Transverse colon (tissue), 4 donors: ENCODE data around the gene ASCL5. TPM values are rescaled to one million over a fixed set of nuclear protein-coding genes. Genes with fewer than 3 reads are reported as not detected.

Experiments used
- DNase-seq: peaks from one replicate; pipeline ENCODE4 v3.0.0-alpha.2; 2019
- H3K27ac ChIP-seq, 4 donors: fragments of 200-600 bp; sonication (generic); 2 replicates each; pipeline ENCODE4 v1.5.1; 2016 to 2018; ENCODE audit warnings: inconsistent platforms in 4 of 4
- H3K27me3 ChIP-seq: fragments of 200-600 bp; sonication (generic); 2 replicates; pipeline ENCODE4 v1.5.1; 2017; ENCODE audit warnings: inconsistent platforms
- H3K36me3 ChIP-seq, 4 donors: fragments of 200-600 bp; sonication (generic); 2 replicates each; pipeline ENCODE4 v1.5.1; 2017 to 2019; ENCODE audit warnings: inconsistent platforms in 4 of 4
- H3K4me1 ChIP-seq, 4 donors: fragments of 200-600 bp; sonication (generic); 2 replicates each; pipeline ENCODE4 v1.5.1; 2017 to 2020; ENCODE audit warnings: inconsistent platforms in 4 of 4
- H3K4me3 ChIP-seq, 4 donors: fragments of 200-600 bp; sonication (generic); 1 replicate in 1 of 4; 2 replicates in 3 of 4; pipeline versions ENCODE4 v1.5.1 to v1.6.1; 2017 to 2019; ENCODE audit warnings: inconsistent platforms in 4 of 4
- H3K9me3 ChIP-seq, 2 donors: fragments of 200-600 bp; sonication (generic); 2 replicates each; pipeline ENCODE4 v1.5.1; 2017 to 2019; ENCODE audit warnings: inconsistent platforms in 2 of 2
- CTCF ChIP-seq, 5 experiments: fragments of 200-600 bp in 3 of 5; fragments of 450-650 bp in 2 of 5; sonication (generic) in 3 of 5; IDR thresholded peaks; 1 replicate in 2 of 5; 2 replicates in 3 of 5; pipeline ENCODE4 v1.5.1; 2016 to 2017; ENCODE audit warnings: antibody characterized with exemption in 5 of 5, inconsistent platforms in 3 of 5, mild to moderate bottlenecking in 2 of 5, moderate library complexity in 1 of 5
- EP300 ChIP-seq: sonication (generic); formaldehyde crosslinking; IDR thresholded peaks from one replicate; pipeline ENCODE4 v1.6.1; 2017; ENCODE audit warnings: antibody characterized with exemption, low read depth
- POLR2A ChIP-seq: fragments of 450-650 bp; IDR thresholded peaks from one replicate; pipeline ENCODE4 v1.6.1; 2016; ENCODE audit warnings: antibody characterized with exemption, mild to moderate bottlenecking, moderate library complexity
- POLR2AphosphoS5 ChIP-seq, 3 donors: sonication (generic); formaldehyde crosslinking; IDR thresholded peaks; one replicate each; pipeline ENCODE4 v1.6.1; 2016; ENCODE audit warnings: antibody characterized with exemption in 3 of 3
- WGBS, 2 donors: methylation state at CpG; one replicate each; pipeline ENCODE4 v1.1.5; 2018; ENCODE audit warnings: low coverage in 1 of 2; 5-methylcytosine and 5-hydroxymethylcytosine counted together
- in situ Hi-C, 4 donors: fragments of 200-750 bp; cut with MboI; loops; one replicate each; pipeline versions ENCODE4 v1.15.0 to v1.15.1; 2017; ENCODE audit warnings: low sequenced_read_pairs in 3 of 4, low pct_ligation_motif_present in 1 of 4, low pct_unique_long_range_greater_than_20kb in 1 of 4
- intact Hi-C: fragments of 100-400 bp; cut with DNase I; formaldehyde crosslinking; loops from one replicate; pipeline ENCODE4 v1.15.1; 2023; ENCODE audit warnings: low total_unique reads
- total RNA-seq, 4 donors: library from RNA; depleted of rRNA; stranded (reverse); fragments of >200 nt; gene quantifications; one replicate each; pipeline ENCODE4 v1.1.0, GENCODE V29; 2016

The ASCL5 gene
- total RNA-seq, 4 donors from 2014 or later: not detected

GRCh38 chr1:201119206-201120197, 7.5 kb downstream of the ASCL5 start:
- Histone ChIP-seq H3K36me3 (no peaks in the 10 kb centered on the region), H3K9me3 (no peaks in the 10 kb centered on the region), H3K27me3 (peaks cover 25% of the 10 kb centered on the region), H3K4me1 (peaks cover 0 to 6% (median 3%) of the 10 kb centered on the region in 4 donors), H3K27ac (no peak overlapping the region), H3K4me3 (no peak overlapping the region)
- intact Hi-C loops: no loop called here
- 24 to 40% methylated on average over 5 to 14 of the region's 14 CpGs for WGBS, 2 donors
- TF ChIP-seq EP300 (no peak), POLR2A (no peak), POLR2AphosphoS5 (IDR thresholded peaks at IDR 0.05) (no peak), CTCF (IDR thresholded peaks at IDR 0.05) (peak; percentile 43 to 61 (median 53))
- peak; percentile 31 for DNase-seq
- in situ Hi-C loops: loop anchor here in 2 of 4 donors (10.0 to 25.0 kb wide), 2 partner anchors 132 to 145 kb away; no protein-coding TSS in a partner anchor

GRCh38 chr1:201116091-201116490, 10.9 kb downstream of the ASCL5 start:
- TF ChIP-seq CTCF (IDR thresholded peaks at IDR 0.05): no peak
- TF ChIP-seq POLR2AphosphoS5 (IDR thresholded peaks at IDR 0.05): no peak
- no peak for TF ChIP-seq EP300
- TF ChIP-seq POLR2A: no peak
- H3K27me3 ChIP-seq: peaks cover 7% of the 10 kb centered on the region
- intact Hi-C loops (no loop called here), in situ Hi-C loops (loop anchor here in 2 of 4 donors (10.0 to 25.0 kb wide), 2 partner anchors 129 to 141 kb away; no protein-coding TSS in a partner anchor)
- H3K4me3 ChIP-seq: no peak overlapping the region
- H3K9me3 ChIP-seq: no peaks in the 10 kb centered on the region
- no peak overlapping the region for H3K27ac ChIP-seq
- H3K4me1 ChIP-seq: peaks cover 0 to 11% (median 7%) of the 10 kb centered on the region in 4 donors
- no peaks in the 10 kb centered on the region for H3K36me3 ChIP-seq
- WGBS, 2 donors: 60 to 88% methylated on average over 1 to 2 of the region's 2 CpGs
- DNase-seq: no peak

- Histone ChIP-seq H3K9me3 (no peaks in the 10 kb centered on the region), H3K36me3 (no peaks in the 10 kb centered on the region), H3K4me3 (peak overlapping the region in 1 of 4 donors; percentile 65), H3K4me1 (peaks cover 0 to 11% (median 7%) of the 10 kb centered on the region in 4 donors), H3K27ac (no peak overlapping the region), H3K27me3 (peaks cover 4% of the 10 kb centered on the region)
- in situ Hi-C loops (loop anchor here in 2 of 4 donors (10.0 to 25.0 kb wide), 2 partner anchors 128 to 141 kb away; no protein-coding TSS in a partner anchor), intact Hi-C loops (no loop called here)
- no peak for TF ChIP-seq EP300
- no peak for TF ChIP-seq POLR2AphosphoS5 (IDR thresholded peaks at IDR 0.05)
- TF ChIP-seq CTCF (IDR thresholded peaks at IDR 0.05): no peak
- no peak for TF ChIP-seq POLR2A
- 98% methylated on average over 25 of the region's 25 CpGs; no CpG with 5 or more reads in 1 of the 2 donors for WGBS, 2 donors
- DNase-seq: no peak
Observed at GRCh38 chr1:201115390-201115937, 11.5 kb downstream of the ASCL5 start.
